K562 (cell line): ENCODE measurements around the gene CHD3. TPM values are rescaled to one million over a fixed set of nuclear protein-coding genes. Genes with fewer than 3 reads are reported as not detected.

Experiments
- ATAC-seq: fragments of 200-7000 bp; cut with Tn5 transposase; 3 replicates; pipeline ENCODE4 v1.9.1; 2020; ENCODE audit warnings: moderate library complexity
- BruUV-seq: library from RNA; stranded (reverse); fragments of 400-500 nt; replicated peaks from 2 replicates; lab custom pipeline; 2021; lab: Mats Ljungman, UMichigan
- CTCF ChIA-PET: fragments of 300-600 bp; formaldehyde crosslinking; extraction: SDS; loops from one replicate; lab custom pipeline; 2021; ENCODE audit warnings: low intra/inter-chr PET ratio; lab: Yijun Ruan, JAX
- POLR2A ChIA-PET: fragments of 300-600, 350-650 bp; sonication (Branson Sonifier 250); formaldehyde crosslinking; extraction: SDS; loops from one replicate; lab custom pipeline; 2021; ENCODE audit warnings: antibody characterized with exemption, inconsistent platforms; lab: Yijun Ruan, JAX
- DNase-seq, 4 experiments: peaks; one replicate each; pipeline versions ENCODE4 v3.0.0 to v3.0.0-alpha.2; 2011 to 2018; ENCODE audit warnings: low spot score in 3 of 4, mixed read lengths in 3 of 4; ENCODE audit errors: extremely low read depth in 1 of 4
- FAIRE-seq: peaks from 2 replicates; lab custom pipeline; 2011; peaks lifted over from hg19 to GRCh38; lab: Jason Lieb, UNC
- H2AFZ ChIP-seq: 2 replicates; pipeline ENCODE4 v1.6.0; 2011; ENCODE audit warnings: low read depth, low read length, control low read depth, inconsistent platforms
- H3K27ac ChIP-seq: fragments of 200-600 bp; 3 replicates; pipeline ENCODE4 v1.8.0; 2011; ENCODE audit warnings: low read depth, mild to moderate bottlenecking, control low read depth, inconsistent platforms, low read length, moderate library complexity, mixed read lengths; ENCODE audit errors: extremely low read depth
- H3K27me3 ChIP-seq, 2 experiments: fragments of 300-600 bp in 1 of 2; 2 replicates in 1 of 2; 3 replicates in 1 of 2; pipeline versions ENCODE4 v1.6.0 to v1.8.0; 2011; ENCODE audit warnings: inconsistent platforms in 2 of 2, low read length in 2 of 2, mild to moderate bottlenecking in 1 of 2, mixed read lengths in 1 of 2, moderate library complexity in 1 of 2; ENCODE audit not compliant: control insufficient read depth in 2 of 2, insufficient read depth in 2 of 2
- H3K36me3 ChIP-seq: fragments of 300-600 bp; 3 replicates; pipeline ENCODE4 v1.8.0; 2011; ENCODE audit warnings: mild to moderate bottlenecking, low read length, inconsistent platforms; ENCODE audit not compliant: control insufficient read depth, insufficient read depth
- H3K4me1 ChIP-seq, 2 experiments: fragments of 200-600 bp in 1 of 2; replicated peaks in 1 of 2; 2 replicates in 1 of 2; 3 replicates in 1 of 2; pipeline versions ENCODE4 v1.5.1 to v1.8.0; 2011; ENCODE audit warnings: inconsistent platforms in 2 of 2, low read length in 2 of 2, mild to moderate bottlenecking in 1 of 2, mixed read lengths in 1 of 2, moderate library complexity in 1 of 2; ENCODE audit not compliant: control insufficient read depth in 2 of 2, insufficient read depth in 2 of 2
- H3K4me2 ChIP-seq: 2 replicates; pipeline ENCODE4 v1.6.1; 2011; ENCODE audit warnings: low read length, control low read depth, inconsistent platforms, mixed read lengths; ENCODE audit not compliant: insufficient read depth
- H3K4me3 ChIP-seq: fragments of 200-600 bp; sonication (generic), shearing (Covaris generic); 2 replicates; pipeline ENCODE4 v1.5.1; 2016; ENCODE audit warnings: control low read depth, inconsistent platforms
- H3K79me2 ChIP-seq: fragments of 200-600 bp; 3 replicates; pipeline ENCODE4 v1.8.0; 2011; ENCODE audit warnings: low read length, inconsistent platforms; ENCODE audit not compliant: control insufficient read depth, insufficient read depth
- H3K9ac ChIP-seq, 2 experiments: 2 replicates each; pipeline versions ENCODE4 v1.6.0 to v1.6.1; 2011; ENCODE audit warnings: low read depth in 2 of 2, low read length in 2 of 2, control low read depth in 1 of 2, inconsistent platforms in 1 of 2, mild to moderate bottlenecking in 1 of 2, mixed read lengths in 1 of 2; ENCODE audit not compliant: insufficient read depth in 1 of 2
- H3K9me1 ChIP-seq: one replicate; pipeline ENCODE4 v1.6.0; 2011; ENCODE audit warnings: inconsistent platforms, mild to moderate bottlenecking, low read length, moderate library complexity; ENCODE audit not compliant: control insufficient read depth, insufficient read depth
- H3K9me3 ChIP-seq: replicated peaks from 2 replicates; pipeline ENCODE4 v1.5.1; 2011; ENCODE audit warnings: low read depth, low read length, inconsistent platforms; ENCODE audit not compliant: control insufficient read depth, insufficient read depth
- H4K20me1 ChIP-seq: replicated peaks from 2 replicates; pipeline ENCODE4 v1.6.1; 2011; ENCODE audit warnings: low read length, inconsistent platforms, mixed read lengths; ENCODE audit not compliant: control insufficient read depth, insufficient read depth
- STAG1 ChIP-seq: sonication (generic); formaldehyde crosslinking; IDR thresholded peaks from 2 replicates; pipeline ENCODE4 v1.5.0; 2020; ENCODE audit warnings: missing genetic modification reagents, borderline replicate concordance
- ZNF133 ChIP-seq: fragments of 250-450 bp; sonication (Bioruptor Pico); IDR thresholded peaks from 2 replicates; pipeline ENCODE4 v1.4.0; 2020; ENCODE audit warnings: mild to moderate bottlenecking
- ZNF143 ChIP-seq: sonication (generic); formaldehyde crosslinking; IDR thresholded peaks from 2 replicates; pipeline ENCODE4 v1.9.0; 2022; ENCODE audit warnings: mild to moderate bottlenecking, missing genetic modification reagents
- ZNF395 ChIP-seq: fragments of 200-800 bp; sonication (Bioruptor generic); IDR thresholded peaks from 2 replicates; pipeline ENCODE4 v1.6.1; 2017; ENCODE audit warnings: missing genetic modification characterization, missing compliant biosample characterization
- WGBS: fragments of 100-300 bp; shearing (Covaris generic); methylation state at CpG from one replicate; pipeline ENCODE4 v1.1.6; 2016; ENCODE audit warnings: low coverage, mixed read lengths; ENCODE audit not compliant: insufficient coverage; ENCODE audit errors: missing lambda C conversion rate; 5-methylcytosine and 5-hydroxymethylcytosine counted together
- in situ Hi-C: fragments of 300-500 bp; cut with MboI; formaldehyde crosslinking; loops from 4 replicates; pipeline ENCODE4 v1.15.0; 2018; ENCODE audit warnings: inconsistent platforms, mixed read lengths
- intact Hi-C: fragments of 100-400 bp; cut with micrococcal nuclease; formaldehyde crosslinking; loops from 2 replicates; pipeline ENCODE4 v1.14.2; 2022
- polyA plus RNA-seq, 8 experiments: library from polyadenylated mRNA; depleted of rRNA in 4 of 8; stranded (reverse) in 5 of 8; unstranded in 3 of 8; fragments of >200 nt; fragmentation: Nextera tagmentation in 2 of 8; fragmentation: Illumina TruSeq in 1 of 8; extraction: Ambion mirVana in 2 of 8; extraction: Trizol in 1 of 8; gene quantifications; 2 replicates each; pipeline versions ENCODE4 v1.2.1 to v1.2.3, GENCODE V29; 2011 to 2014; ENCODE audit warnings: inconsistent platforms in 1 of 8, missing spikeins in 1 of 8
- total RNA-seq, 7 experiments: library from RNA; depleted of rRNA in 6 of 7; stranded (reverse); fragments of >200 nt in 6 of 7; fragmentation: Illumina TruSeq in 2 of 7; extraction: Trizol in 2 of 7; gene quantifications; 2 replicates each; pipeline versions ENCODE4 v1.2.1 to v1.2.3, GENCODE V29; 2011 to 2021; ENCODE audit warnings: low replicate concordance in 1 of 7

The CHD3 gene
- total and polyA plus RNA-seq, 9 of the 15 experiments (the other 6 are each of a cell fraction or from before 2014, with no cell fraction given), result 0.39 to 38.2 (median 21.2) TPM

GRCh38 chr17:7873051-7873450, 15.5 kb upstream of the CHD3 start:
- H3K9ac ChIP-seq, result no peak overlapping the region
- no peaks in the 10 kb centered on the region for H4K20me1 ChIP-seq
- DNase-seq (no peak), ATAC-seq (no peak), FAIRE-seq (no peak)
- H3K27me3 ChIP-seq, result no peaks in the 10 kb centered on the region
- BruUV-seq, result no TSS peak
- in situ Hi-C loops (no loop called here), intact Hi-C loops (no loop called here)
- 65% methylated on average over 4 of the region's 4 CpGs for WGBS
- H3K4me3 ChIP-seq, result no peak overlapping the region
- H3K79me2 ChIP-seq, result no peaks in the 10 kb centered on the region
- no peak overlapping the region for H3K4me2 ChIP-seq
- ChIA-PET POLR2A (interaction anchor here (0.7 to 2.2 kb wide), 4 partner anchors 8 to 16 kb away, joined by 3 to 13 read pairs (median 6); partner anchors contain the start of gene NAA38), CTCF (no interaction called here)
- no peak overlapping the region for H3K27ac ChIP-seq
- peaks cover 24% of the 10 kb centered on the region; the same call in 2 of the 3 replicates for H3K36me3 ChIP-seq
- TF ChIP-seq STAG1 (no peak), ZNF395 (CRISPR knock-in tag) (no peak), ZNF143 (CRISPR knock-in tag) (no peak), ZNF133 (no peak)
- no peaks in the 10 kb centered on the region for H3K9me3 ChIP-seq
- no peaks in the 10 kb centered on the region for H3K9me1 ChIP-seq
- no peaks in the 10 kb centered on the region for H3K4me1 ChIP-seq
- no peak overlapping the region for H2AFZ ChIP-seq
